ENCODE results near the gene METTL8.
"Not testable (repeated sequence)": the region's sequence is repeated elsewhere in the genome, so short reads cannot be mapped to it uniquely, and the experiment has no call there.

Gene METTL8

DNA sequence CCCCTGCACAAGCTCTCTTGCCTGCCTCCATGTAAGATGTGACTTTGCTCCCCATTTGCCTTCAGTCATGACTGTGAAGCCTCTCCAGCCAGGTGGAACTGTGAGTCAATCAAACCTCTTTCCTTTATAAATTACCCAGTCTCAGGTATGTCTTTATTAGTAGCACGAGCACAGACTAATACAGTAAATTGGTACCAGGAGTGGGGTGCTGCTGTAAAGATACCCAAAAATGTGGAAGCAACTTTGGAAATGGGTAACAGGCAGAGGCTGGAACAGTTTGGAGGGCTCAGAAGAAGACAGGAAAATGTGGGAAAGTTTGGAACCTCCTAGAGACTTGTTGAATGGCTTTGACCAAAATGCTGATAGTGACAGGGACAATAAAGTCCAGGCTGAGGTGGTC lies 122.2 kb downstream of the METTL8 start:
- DNase-seq (ENCODE audit: low spot score), result not testable (repeated sequence)

DNA sequence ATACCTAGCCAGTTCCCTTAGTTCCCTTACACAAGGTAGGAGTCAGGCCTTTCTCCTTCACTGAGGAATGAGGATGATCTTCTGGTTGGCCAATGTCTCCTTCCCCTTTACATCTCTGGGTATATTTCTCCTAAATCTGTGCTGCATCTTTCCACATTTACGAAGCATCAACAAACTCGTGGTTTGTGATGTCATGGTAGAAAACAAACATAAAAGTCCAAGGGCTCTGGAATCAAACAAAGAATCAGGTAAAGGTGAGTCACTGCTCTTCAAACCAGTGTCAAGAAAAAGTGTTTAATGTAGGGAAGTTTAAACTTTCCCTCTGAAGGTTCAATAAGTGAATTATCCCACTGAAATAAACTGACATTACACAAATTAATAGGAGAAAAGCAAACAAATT lies 122.9 kb downstream of the METTL8 start:
- no peak for DNase-seq (ENCODE audit: low spot score)

DNA sequence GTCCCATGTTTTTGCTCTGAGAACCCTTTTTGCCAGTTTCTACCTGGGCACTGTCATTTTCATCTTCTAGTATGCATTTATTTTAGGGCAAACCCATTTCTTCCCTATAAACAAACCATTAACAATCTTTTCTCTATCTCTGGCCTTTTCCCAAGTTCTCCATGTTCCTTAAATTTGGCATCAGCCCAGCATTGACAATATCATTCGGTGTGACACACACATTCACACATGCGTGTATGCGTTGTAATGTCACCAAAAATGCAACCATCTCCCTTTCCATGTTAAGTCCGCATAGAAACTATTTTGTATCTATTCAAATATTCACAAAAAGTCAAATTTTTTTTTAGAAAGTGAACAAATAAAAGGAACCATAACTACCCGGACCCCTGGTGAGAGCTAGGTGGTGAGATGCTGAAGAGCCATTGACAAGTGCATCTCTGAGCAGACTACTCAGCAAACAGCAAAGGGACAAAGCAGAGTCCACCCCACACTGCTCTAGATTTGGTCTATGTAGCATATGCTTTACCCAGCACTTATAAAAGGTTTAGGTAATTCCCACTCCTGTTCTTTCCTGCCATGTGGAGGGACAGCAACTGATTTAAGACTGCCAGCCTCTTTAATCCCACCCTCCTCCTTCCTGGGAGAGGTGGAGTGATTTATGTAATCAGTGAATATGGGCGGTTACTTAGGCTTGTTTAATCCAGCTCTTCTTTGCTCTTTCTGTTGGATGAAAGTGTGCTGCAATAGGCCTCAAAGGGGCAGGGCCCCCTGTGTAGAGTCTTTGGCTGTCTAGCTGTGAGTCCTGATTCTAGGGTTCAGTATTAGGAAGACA lies 124.1 kb downstream of the METTL8 start:
- no peak for DNase-seq (ENCODE audit: low spot score)

DNA sequence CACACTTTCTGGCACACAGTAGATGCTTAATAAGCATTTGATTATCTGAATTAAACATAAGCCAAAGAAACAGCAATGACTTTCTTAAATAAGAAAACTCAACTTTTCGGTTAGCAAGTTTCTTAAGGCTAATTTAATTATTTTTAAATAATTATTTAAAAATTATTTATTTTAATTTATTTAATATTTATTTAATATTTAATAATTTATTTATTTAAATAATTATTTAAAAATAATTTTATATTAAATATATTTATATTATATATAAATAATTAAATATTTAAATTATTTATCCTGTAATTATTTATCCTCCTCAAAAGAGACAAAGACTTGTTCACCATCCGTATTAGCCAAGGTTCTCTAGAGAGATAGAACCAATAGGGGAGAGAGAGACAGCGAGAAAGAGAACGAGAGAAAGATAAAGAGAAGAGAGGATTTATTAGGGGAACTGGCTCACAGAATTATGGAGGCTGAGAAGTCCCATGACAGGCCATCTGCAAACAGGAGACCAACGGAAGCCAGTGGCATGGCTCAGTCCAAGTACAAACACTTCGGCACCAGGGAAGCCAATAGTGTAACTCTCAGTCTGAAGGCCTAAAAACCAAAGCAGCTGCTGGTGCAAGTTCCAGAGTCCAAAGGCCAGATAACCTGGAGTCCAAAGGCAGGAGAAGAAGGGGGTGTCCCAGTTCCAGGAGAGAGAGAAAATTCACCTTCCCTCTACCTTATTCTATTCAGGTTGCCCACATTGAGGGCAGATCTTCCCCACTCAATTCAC lies 125.3 kb downstream of the METTL8 start:
- no peak for DNase-seq (ENCODE audit: low spot score)

DNA sequence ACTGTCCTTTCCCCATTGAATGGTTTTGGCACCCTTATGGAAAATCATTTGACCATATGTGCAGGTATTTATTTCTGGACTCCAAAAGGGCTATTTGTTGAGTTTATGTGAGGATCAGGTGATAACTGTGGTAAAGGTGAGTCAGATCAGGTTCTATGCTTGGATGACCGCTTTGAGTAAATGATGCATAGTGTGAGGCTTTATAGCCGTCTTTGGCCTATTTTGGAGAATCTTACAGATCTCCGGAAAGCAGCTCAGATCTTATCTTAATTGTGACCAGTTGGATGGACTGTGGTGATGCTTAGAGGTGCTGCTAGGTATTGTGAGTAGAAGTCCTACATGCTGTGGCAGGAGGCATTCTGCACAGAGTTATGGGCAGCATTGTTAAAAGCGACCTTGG lies 126.2 kb downstream of the METTL8 start:
- DNase-seq (ENCODE audit: low spot score), result no peak

DNA sequence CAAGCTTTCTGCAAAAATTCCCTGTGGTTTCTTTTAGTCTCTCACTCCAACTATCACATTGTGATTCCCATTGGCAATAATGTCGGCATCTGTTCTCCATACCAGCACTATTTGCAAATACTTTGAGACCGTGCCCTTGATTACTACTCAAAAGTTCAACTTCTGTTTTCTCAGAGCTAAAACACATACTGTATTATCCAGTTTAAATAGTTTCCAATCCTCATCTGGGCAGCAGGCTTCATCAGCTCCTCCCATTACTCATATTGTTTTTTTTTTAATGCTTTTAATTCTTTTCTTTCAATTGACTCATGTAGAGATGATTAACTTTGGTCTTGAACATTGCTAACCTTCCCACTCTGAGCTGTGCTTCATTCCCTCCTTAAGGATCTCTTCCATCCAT lies 135.8 kb downstream of the METTL8 start:
- DNase-seq (ENCODE audit: low spot score), result peak; percentile 32

DNA sequence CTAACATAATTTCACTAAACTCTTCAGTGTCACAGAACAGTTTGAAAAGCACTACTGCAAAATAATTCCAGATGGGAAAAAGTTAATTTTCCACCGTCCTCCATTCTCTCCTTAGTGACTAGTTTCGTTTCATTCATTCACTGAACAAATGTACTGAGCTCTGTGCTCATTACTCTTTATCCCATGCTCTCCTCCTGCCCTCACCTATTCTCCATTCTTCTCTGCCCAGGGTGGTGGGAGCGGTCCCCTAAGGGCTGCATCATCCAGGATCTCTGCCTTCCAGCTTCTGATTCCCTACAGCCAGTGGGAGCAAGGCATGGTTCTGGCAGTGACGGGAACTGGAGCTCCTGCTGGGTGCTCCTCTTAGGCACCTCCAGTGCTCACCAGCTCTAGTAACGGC lies 139.2 kb downstream of the METTL8 start:
- no peak for DNase-seq (ENCODE audit: low spot score)

DNA sequence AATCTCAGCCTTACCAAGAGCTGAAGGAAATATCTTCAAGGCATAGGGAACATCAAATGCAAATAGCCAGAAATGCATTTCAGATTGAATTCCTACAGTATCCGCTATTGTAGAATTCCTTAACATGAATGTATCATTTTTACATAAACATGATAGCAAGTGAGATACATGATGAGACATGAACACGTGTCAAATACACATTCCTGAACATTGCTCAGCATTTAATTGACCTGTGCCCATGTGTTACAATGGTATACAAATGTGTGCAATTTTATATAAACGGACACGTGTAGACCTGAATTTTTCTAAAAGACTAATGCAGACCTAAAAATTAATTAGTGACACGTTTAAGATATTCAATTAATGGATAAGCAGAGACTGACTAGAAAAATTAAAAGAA lies 140.1 kb downstream of the METTL8 start:
- no peak for DNase-seq (ENCODE audit: low spot score)

DNA sequence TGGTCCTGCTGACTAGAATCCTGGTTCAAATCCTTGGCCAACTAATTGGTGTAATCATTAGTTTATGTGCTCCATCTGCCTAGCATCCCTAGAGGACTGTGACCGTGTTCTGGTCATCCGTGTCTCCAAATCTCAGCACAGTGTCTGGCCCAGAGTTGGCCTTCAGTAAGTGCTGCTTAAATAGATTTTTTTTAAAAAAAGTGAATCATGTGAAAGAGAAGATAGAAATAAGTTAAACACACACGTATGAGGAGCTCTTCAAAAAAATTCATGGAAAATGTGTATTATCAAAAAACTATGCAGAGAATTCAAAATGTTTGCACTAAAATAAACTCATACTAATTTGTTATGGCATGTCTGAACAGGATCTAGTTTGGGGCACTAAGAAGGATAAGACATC lies 143.8 kb downstream of the METTL8 start:
- no peak for DNase-seq (ENCODE audit: low spot score)

DNA sequence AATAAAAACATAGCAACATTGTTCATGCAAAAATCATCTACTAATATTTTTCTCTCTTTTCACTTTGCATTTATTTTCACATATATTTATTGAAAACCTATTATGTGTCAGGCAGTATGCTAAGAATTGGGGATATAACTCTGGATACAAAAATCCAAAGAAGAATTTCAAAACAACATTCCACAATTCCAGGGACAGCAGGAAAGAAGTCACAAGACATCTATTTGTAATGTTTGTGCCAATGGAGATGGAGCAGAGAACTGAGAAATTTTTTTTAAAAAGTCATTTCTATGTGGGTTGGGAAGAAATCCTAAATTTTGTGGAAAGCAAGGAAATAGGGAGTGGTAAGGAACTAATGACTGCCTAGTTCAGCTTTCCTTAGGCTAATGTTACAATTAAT lies 144.5 kb downstream of the METTL8 start:
- DNase-seq (ENCODE audit: low spot score), result no peak

DNA sequence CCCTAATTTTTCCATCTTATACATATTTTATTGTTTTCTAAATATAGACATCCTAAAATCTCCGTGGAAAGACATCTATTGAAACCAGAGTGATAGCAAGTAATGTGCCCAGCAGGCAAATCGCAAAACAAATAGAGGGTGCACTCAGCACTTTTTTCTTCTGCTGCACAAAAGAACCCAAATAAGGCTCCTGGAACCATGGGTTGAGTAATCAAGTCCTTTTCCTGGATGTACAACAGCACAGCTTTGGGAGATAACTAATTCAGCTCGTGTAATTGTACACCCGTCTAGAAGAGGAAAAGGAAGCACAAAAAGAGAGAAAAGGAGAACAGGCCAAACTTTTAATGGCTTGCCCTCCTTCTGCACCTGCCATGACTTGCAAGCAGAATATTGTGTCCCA lies 146.2 kb downstream of the METTL8 start:
- DNase-seq (ENCODE audit: low spot score), result no peak

DNA sequence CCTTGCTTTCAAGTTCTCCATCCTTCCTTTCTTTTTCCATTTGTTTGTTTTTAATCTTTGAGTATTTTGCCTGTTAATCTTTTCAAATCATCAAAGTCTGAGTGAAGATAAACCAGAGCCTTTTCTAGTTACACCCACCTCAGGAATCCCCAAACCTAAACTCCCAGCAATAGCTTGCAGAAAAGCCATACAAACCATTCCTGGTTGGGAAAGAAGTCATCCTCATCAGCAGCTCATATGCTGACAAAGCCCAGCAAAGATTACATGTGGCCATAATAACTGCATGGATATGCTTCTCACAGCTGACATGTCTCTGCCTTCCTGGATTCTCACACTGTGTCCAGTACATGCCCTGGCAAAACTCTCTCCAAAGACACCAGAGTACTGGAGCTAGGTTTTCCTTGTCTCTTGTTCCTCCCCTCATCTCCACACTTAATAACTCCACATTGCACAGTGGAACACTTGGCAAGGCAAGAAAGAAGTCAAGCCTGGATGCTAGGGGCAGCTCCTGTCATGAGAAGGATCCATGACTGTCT lies 146.7 kb downstream of the METTL8 start:
- DNase-seq (ENCODE audit: low spot score), result no peak

DNA sequence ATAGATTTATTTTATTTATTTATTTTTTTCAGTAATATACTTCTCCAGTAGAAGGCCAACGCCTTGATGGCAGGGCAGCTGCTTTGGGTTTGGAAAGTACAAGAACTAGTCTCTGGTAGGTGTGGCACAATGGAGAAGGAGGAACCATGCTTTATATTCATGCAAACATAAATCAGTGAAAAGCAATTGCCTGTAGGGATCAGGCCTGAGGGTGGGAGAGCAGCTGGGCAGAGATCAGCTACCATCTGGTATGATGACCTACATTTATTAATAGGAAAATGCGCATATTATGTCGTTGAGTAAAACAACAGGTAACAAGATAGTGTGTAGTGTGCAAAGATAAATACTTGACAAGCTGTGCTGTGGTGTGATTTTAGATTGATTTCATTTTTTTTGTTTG lies 152.7 kb downstream of the METTL8 start:
- DNase-seq (ENCODE audit: low spot score), result no peak

DNA sequence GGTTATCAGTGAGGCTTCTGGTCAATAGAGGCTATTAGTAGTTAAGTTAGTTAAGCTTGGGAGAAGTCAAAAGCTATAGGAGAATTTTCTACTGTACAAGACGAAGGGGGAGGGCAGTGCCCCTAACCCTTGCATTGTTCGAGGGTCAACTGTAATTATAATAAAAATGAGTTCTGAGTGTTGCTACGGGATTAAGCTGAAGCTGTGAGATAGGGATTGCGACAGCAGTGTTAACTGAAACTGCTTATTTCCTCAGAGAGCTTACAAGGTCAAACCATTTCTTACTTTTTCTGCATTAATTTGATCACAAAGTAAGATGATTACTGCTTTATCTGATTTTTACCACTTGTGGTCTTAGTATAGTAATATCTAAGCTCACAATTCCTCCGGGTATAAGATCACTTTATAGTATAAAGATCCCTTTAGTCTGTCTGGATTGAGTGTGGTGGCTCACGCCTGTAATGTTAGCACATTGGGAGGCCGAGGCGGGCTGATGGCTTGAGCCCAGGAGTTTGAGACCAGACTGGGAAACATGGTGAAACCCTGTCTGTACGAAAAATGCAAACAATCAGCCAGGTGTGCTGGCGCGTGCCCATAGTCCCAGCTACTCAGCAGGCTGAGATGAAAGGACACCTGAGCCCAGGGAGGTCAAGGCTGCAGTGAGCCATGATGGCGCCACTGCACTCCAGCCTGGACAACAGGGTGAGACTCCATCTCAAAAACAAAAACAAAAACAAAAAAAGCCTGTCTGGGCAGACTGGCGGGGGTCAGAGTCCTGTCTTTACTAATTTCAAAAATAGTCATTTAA lies 153.6 kb downstream of the METTL8 start:
- DNase-seq (ENCODE audit: low spot score), result no peak

DNA sequence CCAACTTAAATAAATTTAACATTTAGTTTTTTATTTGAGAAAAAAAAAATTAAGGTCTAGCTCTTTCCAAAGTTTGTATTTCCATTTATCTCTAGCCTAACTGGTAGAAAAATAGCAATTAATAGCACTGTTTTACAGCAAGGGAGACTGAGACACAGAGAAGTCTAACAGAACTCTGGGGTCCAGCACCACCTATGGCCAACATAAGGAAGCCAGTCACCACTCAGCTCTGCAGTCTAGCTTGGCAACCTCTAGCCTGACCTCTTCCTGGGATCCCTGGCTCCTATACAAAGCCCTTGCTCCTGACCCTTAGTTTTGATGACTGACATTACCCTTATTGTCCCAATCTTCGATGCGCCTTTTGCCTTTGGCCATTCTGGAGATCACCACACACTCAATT lies 159.0 kb downstream of the METTL8 start:
- no peak for DNase-seq (ENCODE audit: low spot score)

DNA sequence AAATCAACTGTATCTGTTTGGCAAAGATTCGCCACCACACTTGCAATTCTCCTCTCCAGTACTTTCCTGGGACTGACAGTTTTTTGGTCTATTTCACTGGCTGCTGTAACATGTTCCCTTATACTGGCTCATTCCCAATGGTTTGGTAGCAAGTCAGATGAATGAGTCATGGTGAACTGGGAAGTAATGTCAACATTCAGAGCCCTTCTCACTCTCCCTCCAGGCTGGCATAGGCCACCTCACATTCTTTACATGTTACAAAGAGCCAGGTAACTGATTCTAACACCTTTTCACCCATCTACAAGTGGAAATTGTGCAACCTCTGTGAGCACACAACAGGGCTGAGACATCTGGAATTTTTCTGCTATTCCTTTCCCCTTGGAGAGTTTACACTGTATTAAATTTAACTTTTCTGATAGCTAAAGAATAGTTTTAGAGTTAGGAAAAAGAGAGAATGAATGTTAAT lies 161.8 kb downstream of the METTL8 start:
- DNase-seq (ENCODE audit: low spot score), result peak; percentile 76

DNA sequence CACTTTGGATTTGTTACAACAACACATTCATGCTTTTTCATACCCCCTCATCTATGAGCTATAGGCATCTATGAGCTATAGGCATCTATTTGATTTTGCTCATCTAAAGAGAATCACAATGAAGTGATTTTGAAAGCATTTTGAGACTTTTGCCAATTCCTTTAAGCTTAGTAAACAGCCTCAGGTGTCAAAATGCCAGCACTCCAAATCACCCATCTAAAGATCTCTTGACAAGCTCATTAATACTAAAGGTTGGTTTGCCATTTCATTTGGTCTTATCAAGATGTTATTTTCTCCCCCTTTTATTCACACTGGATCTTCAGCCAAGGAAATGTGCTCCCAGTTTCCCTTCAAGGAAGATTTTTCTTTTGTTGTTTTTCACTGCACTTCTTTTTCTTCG lies 162.4 kb downstream of the METTL8 start:
- DNase-seq (ENCODE audit: low spot score), result no peak

DNA sequence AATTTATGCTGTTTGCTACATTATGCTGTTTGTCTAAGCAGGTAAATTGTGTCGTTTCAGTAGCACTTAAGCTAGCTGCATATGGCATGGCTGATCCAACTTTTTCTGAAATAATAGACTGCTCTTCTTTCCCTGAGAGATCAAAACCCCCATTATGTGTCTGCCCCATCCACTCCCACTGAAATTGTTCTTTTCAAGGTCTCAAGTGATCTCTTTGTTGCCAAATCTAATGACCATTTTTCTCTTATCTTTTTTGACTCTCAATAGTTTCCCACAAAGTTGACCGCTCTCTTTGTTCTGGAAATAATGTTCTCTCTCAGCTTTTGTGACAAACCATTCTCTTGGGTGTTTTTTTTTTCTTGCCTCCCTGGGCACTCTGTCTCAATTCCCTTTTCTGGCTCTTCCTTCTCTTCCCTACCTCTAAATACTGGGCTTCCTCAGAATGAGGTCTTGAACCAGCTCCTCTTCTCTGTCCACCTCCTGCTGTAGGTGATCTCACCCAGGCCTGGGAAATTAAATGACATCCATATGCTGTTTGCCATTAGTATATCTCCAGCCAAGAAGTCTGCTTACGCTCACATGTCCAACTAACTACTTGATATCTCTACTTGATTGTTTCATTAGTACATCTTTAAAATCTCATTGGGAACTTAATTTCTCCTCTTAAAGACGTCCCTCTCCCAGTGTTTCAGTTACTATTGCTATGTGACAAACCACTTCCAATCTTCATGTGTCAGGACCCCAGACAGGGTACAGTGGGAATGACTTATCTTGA lies 165.7 kb downstream of the METTL8 start:
- DNase-seq (ENCODE audit: low spot score), result no peak

Data from AG08396 (cell line).